Hippocampal formation (tissue), 2 donors: ENCODE data around the gene ARSI.

Experiments
- DNase-seq, 2 donors: peaks; one replicate each; lab custom pipeline; 2025; lab: John Stamatoyannopoulos, UW

ARSI gene

DNA sequence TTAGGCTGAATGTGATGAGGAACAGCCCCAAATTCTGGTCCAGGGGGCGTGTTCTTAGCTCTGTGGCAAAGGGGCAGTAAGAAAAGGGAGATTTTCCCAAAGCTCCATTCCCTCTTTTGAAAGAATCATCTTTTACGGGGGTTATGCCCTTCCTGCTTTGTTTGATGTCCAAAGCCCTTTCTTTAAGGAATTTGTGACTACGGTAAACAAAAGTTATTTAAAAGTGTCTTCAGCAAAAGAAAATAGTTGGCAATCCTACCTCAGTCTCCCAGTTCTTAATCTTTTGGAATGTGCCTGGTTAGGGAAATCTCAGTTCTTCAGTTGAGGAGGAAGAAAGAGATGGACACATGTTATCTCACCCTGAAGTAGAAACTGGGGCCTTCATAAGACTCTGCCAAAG is 24.4 kb upstream of the ARSI start:
- DNase-seq = no peak

DNA sequence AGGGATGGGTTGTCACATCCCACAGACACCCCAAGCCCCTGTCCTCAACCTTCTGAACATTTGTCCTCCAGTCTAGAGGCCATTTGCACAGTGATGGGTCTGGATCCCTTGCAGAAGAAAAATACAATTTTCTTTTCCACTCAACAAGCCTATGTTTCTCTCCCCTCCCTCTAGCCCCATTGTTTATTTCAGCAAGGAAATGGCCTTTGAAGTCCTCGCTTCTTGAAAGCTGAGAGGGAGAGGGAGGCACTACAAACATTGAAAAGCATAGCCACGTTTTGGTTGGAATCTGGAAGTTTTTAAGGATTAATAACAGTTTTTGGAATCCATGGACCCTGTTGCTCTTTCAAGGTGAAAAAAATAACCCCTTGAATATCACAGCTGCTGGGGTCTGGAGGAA is 24.0 kb upstream of the ARSI start:
- DNase-seq = no peak

DNA sequence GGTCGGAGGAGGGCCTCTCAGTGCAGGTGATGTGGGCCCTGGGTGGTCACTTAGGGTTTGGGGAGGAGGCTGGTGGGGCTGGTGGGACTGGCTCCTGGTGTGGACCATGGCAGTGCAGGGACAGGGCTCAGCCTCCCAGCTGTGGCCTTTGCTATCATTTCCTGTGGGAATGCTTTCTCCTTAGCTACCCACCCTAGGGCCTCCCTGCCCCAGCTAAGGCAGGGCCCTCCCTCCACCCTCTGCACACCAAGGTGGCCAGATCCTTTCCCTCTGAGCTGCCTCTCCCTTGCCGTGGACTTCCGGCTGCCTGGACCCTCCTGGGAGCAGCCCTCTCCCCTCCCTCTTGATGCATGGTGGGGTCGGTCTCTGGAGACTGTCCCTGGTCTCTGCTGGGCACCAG is 22.7 kb upstream of the ARSI start:
- no peak for DNase-seq

DNA sequence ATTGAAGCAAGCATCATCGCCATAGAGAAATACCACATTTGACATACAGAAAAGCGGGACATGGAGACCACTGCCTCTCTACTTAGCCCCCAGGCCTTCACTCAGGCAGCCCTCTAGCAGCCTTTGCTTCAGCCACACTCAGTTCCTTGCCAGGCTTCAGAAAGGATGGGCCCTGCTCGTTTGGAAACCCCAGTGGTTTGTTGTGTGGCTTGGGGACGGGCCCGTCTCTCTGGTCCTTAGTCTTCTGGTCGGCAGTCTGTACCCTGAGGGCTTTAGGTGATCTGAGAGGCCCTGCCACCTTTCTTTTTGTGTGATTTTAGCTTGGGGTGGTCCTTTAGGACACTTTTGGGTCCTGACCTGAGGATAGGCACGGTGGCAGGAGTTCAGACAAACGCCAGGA is 21.1 kb upstream of the ARSI start:
- no peak for DNase-seq

DNA sequence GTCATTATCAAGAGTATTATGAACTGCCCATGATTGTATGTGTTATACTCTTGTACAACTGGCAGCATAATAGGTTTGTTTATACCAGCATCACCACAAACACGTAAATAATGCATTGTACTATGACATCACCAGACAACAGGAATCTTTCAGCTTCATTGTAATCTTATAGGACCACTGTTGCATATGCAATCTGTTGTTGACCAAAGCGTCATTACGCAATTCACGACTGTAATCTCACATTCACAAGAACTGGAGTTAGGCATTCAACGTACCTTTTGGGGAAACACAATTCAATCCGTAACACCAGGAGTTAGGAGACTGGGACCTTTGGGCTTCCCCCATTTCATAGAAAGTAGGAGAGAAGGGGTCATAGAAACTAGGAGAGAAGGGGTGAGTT is 20.4 kb upstream of the ARSI start:
- DNase-seq = no peak

DNA sequence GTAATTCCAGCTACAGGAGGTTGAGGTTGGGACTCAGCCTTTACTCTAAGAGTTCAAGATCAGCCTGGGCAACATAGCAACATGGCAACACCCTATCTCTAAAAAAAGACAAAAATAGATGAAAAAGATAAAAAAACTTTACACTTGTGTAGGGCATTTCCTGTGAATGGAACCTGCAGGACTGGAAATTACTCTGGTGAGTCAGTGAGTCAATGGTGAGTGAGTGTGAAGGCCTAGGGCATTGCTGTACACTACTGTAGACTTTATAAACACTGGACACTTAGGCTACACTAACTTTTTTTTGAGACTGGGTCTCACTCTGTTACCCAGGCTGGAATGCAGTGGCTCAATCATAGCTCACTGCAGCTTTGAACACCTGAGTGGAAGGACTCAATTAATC is 19.5 kb upstream of the ARSI start:
- no peak for DNase-seq

DNA sequence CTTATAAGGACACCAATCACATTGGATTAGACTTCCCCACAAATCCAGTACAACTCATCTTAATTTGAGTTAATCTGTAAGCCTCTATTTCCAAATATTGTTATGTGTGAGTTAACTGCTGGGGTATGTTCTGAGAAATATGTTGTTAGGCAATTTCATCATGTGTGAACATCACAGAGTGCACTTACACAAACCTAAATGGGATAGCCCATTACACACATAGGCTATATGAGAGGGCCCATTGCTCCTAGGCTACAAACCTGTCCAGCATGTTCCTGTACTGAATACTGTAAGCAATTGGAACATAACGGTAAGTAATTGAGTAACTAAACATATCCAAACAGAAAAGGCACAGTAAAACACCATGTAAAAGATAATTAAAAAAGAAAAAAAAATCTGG is 19.1 kb upstream of the ARSI start:
- no peak for DNase-seq

DNA sequence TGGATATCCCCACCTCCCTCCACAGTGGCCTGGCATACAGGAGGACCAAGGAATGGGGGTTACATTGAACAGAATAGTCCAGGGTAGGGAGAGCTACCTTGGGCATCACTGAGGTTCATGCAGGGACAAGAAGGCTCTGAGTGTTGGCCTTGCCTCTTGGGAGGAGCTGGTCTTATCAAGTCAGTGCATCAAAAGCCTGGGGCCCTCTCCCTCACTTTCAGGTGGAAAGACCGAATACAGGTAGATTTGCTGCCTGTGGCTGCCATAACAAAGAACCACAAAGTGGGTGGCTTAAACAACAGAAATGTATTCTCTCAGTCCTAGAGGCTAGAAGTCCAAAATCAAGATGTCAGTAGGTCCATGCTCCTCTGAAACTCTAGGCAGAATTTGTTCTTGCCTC is 18.5 kb upstream of the ARSI start:
- no peak for DNase-seq

DNA sequence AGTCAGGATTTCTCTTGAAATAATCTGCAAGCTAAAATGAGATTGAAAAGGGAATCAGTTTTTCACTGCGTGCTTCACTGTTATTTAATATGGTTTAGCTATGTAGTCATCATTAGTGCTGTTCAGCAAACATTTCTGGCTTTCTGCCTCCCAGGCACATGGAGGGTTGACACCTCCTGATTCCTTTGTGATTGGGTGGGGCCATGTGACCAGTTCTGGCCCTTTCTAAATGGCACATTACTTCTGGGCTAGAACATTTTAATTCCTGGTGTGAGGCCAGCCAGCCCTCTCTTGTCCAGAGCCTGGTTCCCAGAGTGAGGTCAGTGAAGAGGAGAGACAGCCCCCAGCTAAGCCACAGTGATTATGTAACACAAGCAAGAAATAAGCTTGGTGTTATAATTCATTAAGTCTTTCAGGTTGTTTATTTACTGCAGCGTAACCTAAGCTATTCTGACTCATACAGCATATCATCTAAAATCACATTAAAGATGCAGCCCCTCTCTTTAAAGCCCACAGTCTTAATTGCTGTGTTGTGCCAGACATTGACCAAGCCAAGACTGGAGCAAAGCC is 17.4 kb upstream of the ARSI start:
- peak; percentile 50 to 59 for DNase-seq

DNA sequence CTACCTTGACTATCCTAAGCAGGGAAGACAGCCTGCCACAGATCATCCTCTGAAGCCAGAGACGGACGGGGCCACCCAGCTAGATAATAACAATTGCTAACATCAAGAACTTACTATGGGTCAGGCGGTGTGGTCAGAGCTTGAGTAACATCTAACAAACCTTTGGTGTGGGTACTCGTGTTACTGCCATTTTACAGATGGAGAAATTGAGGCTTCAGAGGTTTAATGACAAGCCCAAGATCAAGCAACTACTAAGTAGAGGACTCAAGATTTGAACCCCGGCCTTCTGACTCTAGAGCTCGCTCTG is 16.7 kb upstream of the ARSI start:
- DNase-seq = no peak

DNA sequence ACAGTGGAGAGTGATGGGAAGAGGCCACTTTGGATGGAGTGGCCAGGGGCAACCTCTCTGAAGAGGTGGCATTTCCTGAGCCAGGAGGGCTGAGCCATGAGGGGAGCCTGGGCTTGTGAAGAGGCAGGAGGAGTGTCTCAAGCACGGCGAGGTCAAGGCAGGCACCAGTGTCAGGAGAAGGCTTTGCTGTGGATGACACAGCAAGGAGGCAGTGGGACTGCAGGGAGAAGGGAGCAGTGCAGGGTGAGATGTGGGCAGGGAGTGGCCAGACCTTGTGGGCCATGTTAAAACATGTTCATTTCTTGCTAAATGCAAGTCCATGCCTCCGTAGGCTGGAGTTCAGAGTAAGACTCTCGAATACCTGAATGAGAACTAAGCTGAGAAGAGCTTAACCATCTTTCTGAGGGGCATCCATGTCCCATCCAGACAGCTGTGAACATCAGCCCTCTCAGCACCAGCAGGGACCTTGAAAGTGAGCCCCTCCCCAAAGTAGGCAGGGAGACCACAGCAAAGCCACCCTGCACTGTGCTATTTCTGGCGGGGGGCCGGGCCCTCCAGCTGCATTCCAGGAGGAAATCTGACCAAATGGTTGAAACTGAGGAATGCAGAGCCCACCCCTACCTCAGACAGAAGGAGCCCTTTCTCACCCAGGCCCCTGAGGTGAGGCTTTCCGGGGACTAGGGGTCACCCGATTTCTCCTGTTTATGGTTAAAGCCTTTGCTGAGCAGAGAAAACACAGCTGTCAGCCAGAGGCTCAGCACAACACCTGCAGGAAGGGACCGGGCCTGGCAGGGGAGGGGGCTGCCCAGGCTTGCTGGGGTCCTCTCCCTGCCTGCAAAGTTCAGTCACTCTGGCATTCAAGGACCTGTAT is 16.1 kb upstream of the ARSI start:
- DNase-seq = no peak

DNA sequence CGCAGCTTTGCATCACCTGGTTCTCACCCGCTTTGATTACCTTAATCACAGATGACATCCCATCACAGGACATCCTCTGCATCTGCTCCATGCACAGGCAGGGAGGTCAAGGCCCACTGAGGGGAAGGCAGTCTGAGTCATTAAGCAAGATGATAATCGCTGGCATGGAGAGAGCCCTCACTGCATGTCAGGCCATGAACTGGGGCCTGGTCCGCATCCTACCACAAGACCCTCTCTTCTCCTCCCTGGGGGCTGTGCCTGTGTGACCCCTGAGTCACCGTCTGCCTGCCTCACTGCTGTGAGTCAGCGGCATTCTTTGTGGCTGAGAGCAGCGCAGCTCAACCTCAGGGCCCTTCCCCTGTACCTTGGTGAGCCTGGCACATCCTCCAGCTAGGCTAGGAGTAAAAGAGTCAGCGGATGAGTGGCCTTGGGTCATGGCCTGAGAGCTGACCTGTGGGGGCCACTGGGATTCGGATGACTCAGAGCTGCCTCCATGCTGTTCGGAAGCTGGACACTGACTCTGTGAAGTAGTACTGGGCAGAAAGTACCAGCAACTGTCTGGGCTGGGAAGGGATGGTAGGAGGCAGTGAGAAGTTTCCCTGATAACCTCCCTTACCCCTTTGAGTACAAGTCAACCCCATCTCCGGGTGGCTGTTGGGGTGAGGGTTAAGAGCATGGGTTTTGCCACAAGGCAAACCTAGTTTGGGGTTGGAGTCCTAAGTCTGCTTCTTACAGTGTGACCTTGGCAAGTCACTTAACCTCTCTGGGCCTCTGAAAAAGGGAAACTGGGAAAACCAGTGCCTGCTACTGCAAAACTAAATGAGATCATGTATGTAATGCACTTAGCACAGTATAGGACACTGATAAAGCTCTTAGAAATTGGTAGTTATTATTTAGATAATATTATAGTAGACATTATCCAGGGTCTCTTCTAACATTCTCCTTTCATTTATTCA is 14.6 kb upstream of the ARSI start:
- no peak for DNase-seq

DNA sequence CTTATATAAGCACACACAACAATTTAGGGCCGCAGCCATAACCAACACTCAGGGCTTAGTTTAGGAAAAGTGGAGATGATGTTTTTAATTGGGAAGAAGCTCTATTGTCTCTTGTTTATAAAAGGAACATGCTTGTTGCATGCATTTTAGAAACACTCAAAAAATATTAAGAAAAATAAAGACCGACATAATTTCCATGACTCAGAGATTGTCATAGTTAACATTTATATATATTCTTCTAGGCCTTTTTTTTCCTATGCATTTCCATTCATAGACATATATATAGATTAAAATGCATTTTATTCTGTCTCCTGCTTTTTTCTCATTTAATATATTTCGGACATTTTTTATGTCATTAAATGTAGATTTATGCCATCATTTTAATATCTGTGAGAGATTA is 13.6 kb upstream of the ARSI start:
- DNase-seq = no peak

DNA sequence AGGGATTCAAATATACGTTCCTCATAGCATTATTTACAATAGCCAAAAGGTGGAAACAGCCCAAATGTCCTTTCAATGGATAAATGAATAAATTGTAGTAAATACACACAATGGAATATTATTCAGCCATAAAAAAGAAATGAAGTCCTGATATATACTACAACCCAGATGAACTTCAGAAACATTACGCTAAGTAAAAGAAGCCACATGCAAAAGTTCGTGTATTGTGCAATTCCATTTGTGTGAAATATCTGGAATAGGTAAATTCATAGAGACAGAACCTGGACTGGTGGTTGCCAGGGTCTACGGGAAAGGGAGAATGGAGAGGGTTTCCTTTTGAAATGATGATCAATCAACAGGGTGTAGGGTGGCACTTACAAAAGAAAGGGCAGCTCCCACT is 12.5 kb upstream of the ARSI start:
- no peak for DNase-seq

DNA sequence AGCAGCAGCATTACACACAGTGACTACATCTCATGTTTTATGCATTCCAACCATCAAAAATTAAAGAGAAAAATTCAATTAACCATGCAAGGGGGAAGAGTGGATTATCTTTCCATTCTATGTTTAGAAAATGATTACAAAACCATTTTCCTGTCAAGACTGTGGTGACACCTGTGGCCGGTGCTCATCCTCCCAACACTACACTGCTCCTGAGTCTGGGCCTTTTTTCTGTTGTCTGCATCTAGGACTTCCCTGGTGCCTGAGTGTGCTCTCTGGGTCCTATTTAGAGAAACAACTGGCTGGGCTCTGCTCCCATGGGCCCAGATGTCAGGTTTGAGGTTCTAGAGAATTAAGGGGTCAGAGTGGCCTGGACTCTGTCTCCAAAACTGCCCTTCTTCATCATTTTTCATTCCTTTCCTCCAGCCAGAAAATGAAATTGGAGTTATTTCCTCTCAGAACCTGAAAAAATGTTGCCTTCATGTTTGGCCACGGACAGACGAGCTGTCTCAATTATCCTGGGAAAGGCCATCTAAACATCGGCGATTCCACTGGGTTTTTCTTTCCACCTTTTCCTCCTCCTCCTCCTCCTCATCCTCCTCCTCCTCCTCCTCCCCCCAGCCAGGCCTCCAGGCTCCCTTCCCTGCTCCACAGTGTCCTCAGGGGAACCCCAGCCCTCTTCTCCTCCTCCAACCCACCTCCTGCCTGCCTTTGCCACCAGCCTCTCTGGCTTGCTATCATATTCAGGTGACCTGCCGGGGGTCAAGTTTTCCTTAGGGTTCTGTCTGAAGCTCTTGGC is 11.4 kb upstream of the ARSI start:
- DNase-seq = no peak

DNA sequence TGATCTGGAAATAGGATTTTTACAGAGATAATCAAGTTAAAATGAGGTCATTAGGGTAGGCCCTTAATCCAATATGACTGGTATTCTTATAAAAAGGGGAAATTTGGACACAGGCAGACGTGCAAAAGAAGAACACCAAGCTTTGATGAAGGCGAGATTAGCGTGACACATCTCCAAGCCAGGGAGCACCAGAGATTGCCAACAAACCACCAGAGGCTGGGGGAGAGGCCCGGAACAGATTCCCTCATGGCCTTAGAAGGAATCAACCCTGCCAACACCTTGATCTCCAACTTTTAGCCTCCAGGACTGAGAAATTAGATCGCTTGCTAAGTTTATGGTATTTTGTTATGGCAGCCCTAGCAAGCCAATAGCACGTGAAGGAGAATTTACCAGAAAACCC is 10.8 kb upstream of the ARSI start:
- DNase-seq = no peak

DNA sequence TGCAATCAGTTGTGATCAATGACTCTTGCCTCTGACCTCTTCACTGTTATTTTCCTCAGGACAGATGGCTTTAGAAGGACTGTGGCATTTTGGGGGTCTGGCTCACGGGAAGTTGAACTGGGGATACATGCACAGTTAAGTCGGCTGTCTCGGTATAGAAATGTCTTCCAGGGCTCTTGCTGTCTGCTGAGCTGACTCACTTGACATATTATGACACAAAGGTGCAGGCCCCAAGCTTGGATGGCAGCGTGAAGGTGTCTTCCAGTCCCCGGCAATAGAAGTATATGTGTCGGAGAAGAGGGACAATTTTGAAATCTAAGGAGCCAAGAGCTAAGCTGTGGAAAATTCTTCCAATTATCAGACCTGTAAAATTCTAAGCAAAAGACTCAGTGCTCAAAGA is 9.8 kb upstream of the ARSI start:
- no peak for DNase-seq

DNA sequence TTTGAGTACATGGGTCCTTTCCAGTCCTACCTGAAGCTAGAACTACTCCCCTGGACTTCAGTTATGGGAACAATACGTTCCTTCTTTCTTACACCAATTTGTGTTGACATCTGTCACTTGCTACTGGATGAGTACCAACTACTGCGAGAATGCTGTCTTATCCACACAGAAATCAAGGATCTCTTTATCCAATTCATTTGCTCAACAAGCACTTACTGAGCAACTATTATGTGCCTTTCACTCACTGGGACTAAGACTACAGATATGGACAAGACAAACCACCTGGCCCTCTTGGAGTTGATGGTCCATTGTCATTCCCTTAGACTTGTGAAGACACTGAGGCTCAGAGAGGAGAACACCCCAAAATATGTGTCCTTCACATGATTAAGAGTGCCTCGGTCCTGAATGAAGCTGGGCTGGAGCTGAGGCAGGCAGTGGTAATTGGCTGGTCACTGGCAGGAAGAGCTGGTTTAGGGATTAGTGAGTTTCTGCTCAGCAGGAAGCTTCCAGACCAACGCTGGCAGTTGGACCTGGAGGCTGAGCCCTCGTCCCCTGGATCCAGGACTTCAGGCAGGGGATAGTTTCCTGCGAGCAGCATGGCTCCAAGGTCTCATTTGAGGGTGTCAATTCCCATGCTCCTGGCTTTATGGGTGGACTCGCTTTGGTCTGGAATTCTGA is 8.4 kb upstream of the ARSI start:
- no peak for DNase-seq

DNA sequence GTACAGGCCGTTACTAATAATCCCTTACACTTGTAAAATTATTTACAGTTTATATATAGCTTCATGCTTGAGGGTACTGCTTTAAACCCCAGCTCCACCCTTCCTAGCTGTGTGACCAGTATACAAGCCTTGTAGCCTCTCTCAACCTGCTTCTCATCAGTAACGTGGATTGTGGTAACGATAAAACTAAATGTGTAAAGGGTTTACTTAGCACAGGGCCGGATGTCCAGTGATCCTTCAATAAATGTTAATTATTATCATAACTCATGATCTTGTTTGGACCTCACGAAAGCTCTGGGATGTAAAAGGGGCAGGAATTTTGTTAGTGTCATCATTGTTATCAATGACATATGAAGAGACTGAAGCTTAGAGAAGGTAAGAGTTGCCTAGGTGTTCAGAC is 7.5 kb upstream of the ARSI start:
- no peak for DNase-seq

DNA sequence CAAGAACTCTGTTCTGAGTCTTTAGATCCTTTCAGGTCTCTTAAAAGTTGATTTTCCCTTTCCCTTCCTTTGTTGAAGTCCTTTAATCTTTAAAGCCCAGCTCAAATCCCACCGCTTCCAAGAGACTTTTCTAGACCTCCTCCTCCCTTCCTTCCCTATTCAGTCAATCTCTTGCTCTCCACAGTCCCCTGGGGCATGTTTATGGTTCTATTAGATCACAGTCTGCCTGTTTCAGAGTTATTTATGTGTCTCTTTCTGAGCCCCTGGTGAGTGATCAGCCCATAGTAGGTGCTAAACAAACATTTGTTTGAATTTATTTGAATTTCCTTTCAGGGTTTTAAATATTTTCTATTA is 7.2 kb upstream of the ARSI start:
- DNase-seq = no peak

DNA sequence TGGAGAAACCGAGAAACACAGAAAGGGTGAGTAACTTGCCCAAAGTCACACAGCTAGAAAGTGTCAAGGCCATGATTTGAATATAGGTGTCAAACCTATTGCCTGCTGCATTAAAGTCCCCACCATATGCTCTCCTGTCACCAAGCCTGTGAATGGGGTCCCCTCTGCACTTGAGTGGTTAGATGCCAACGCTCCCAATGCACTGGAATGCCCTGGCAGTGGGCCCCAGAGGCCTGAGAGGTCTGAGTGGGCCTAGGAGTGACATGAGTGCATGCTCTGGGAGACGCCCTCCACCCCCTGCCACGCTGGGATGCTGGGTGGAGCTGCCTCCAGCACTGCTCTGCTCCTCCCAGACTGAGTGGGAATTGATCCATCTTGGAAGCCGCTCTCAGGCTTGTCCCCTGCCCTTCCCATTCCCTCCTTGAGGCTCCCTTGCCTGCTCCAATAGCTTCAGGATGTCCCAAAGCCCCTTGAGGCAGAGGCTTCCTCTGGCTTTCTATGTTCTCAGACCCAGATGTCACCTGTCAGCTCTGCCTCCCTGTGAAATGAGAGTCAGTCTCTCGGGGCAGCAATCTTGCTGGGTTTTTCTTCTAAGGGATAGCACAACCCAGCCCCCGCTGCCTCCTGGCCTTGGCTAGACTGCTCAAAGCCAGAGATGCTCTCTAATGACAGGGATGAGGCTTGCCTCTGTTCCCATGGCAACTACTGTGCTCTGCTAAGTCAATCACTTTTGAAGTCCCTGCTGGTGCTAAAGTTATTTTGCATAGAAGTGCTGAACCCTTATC is 6.6 kb upstream of the ARSI start:
- no peak for DNase-seq
